Measurements from ENCODE around the gene TM2D1.

DNA sequence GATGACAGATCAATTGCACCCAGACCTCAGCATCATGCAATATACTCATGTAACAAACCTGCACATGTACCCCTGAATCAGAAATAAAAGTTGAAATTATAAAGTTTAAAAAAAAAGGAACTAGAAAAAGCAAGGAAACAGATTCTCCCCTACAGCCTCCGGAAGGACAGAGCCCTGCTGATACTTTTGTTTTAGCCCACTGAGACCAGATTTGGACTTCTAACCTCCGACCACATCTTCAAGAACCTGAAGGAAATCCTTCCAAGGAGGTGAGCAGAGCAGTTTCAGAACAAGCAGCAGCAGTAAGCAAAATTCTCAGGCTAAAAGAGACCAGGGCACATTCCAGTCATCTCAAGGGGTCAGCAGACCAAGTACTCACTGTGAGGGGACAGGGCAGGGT lies 54.5 kb downstream of the TM2D1 start:
- TF ChIP-seq, protein P1, sequence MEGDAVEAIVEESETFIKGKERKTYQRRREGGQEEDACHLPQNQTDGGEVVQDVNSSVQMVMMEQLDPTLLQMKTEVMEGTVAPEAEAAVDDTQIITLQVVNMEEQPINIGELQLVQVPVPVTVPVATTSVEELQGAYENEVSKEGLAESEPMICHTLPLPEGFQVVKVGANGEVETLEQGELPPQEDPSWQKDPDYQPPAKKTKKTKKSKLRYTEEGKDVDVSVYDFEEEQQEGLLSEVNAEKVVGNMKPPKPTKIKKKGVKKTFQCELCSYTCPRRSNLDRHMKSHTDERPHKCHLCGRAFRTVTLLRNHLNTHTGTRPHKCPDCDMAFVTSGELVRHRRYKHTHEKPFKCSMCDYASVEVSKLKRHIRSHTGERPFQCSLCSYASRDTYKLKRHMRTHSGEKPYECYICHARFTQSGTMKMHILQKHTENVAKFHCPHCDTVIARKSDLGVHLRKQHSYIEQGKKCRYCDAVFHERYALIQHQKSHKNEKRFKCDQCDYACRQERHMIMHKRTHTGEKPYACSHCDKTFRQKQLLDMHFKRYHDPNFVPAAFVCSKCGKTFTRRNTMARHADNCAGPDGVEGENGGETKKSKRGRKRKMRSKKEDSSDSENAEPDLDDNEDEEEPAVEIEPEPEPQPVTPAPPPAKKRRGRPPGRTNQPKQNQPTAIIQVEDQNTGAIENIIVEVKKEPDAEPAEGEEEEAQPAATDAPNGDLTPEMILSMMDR (IDR thresholded peaks at IDR 0.05), result no peak
- no peak for TF ChIP-seq POLR2A (IDR thresholded peaks at IDR 0.05)
